Endothelial cell of umbilical vein (primary cell): ENCODE data around the gene COL23A1. TPM values are rescaled to one million over a fixed set of nuclear protein-coding genes. Genes with fewer than 3 reads are reported as not detected.

Experiments used
- BruUV-seq: library from RNA; stranded (reverse); fragments of 400-500 nt; replicated peaks from 2 replicates; lab custom pipeline; 2021; lab: Mats Ljungman, UMichigan
- CTCF ChIA-PET: fragments of 300-600, 350-600 bp; sonication (Branson Sonifier 250); formaldehyde crosslinking; loops from one replicate; lab custom pipeline; 2021; ENCODE audit warnings: antibody characterized with exemption, inconsistent platforms; lab: Charles Lee
- POLR2A ChIA-PET: fragments of 300-600, 350-600 bp; sonication (Branson Sonifier 250); formaldehyde crosslinking; loops from one replicate; lab custom pipeline; 2021; ENCODE audit warnings: antibody characterized with exemption, inconsistent platforms; lab: Charles Lee
- DNase-seq: peaks from one replicate; pipeline ENCODE4 v3.0.0-alpha.2; 2011; ENCODE audit warnings: low read depth, low spot score
- FAIRE-seq: peaks from 2 replicates; lab custom pipeline; 2011; peaks lifted over from hg19 to GRCh38; lab: Jason Lieb, UNC
- H2AFZ ChIP-seq: 2 replicates; pipeline ENCODE4 v1.6.0; 2012; ENCODE audit warnings: low read depth, low read length, control low read depth, inconsistent platforms
- H3K27ac ChIP-seq: 2 replicates; pipeline ENCODE4 v1.5.1; 2011; ENCODE audit warnings: low read depth, mild to moderate bottlenecking, control low read depth, low read length, moderate library complexity; ENCODE audit not compliant: insufficient read depth
- H3K27me3 ChIP-seq, 2 experiments: 2 replicates each; pipeline versions ENCODE4 v1.6.0 to v1.6.1; 2011; ENCODE audit warnings: low read length in 2 of 2, mixed read lengths in 1 of 2; ENCODE audit not compliant: control insufficient read depth in 2 of 2, insufficient read depth in 2 of 2
- H3K36me3 ChIP-seq, 2 experiments: 2 replicates in 1 of 2; 3 replicates in 1 of 2; pipeline ENCODE4 v1.5.1; 2011; ENCODE audit warnings: low read length in 2 of 2, mild to moderate bottlenecking in 1 of 2, moderate library complexity in 1 of 2; ENCODE audit not compliant: control insufficient read depth in 2 of 2, insufficient read depth in 2 of 2; ENCODE audit errors: extremely low read depth in 1 of 2
- H3K4me1 ChIP-seq: 3 replicates; pipeline ENCODE4 v1.5.1; 2011; ENCODE audit warnings: mild to moderate bottlenecking, low read length; ENCODE audit not compliant: control insufficient read depth, insufficient read depth; ENCODE audit errors: extremely low read depth
- H3K4me2 ChIP-seq: 2 replicates; pipeline ENCODE4 v1.6.1; 2011; ENCODE audit warnings: low read length, control low read depth, mixed read lengths; ENCODE audit not compliant: insufficient read depth
- H3K4me3 ChIP-seq, 3 experiments: fragments of 200-600 bp in 1 of 3; sonication (generic), shearing (Covaris generic) in 1 of 3; replicated peaks in 1 of 3; 2 replicates each; pipeline ENCODE4 v1.5.1; 2011 to 2016; ENCODE audit warnings: control low read depth in 3 of 3, low read length in 3 of 3, mild to moderate bottlenecking in 2 of 3, inconsistent platforms in 1 of 3, low read depth in 1 of 3, moderate library complexity in 1 of 3; ENCODE audit not compliant: insufficient read depth in 1 of 3
- H3K79me2 ChIP-seq: 2 replicates; pipeline ENCODE4 v1.6.0; 2012; ENCODE audit warnings: low read length, inconsistent platforms; ENCODE audit not compliant: control insufficient read depth, insufficient read depth
- H3K9ac ChIP-seq: replicated peaks from 2 replicates; pipeline ENCODE3; 2011; ENCODE audit warnings: low read length, control low read depth; ENCODE audit not compliant: insufficient read depth; ENCODE audit errors: extremely low read depth
- H3K9me1 ChIP-seq: replicated peaks from 3 replicates; pipeline ENCODE4 v1.6.0; 2011; ENCODE audit warnings: mild to moderate bottlenecking, low read length; ENCODE audit not compliant: control insufficient read depth, insufficient read depth; ENCODE audit errors: extremely low read depth
- H3K9me3 ChIP-seq: replicated peaks from 2 replicates; pipeline ENCODE4 v1.5.1; 2012; ENCODE audit warnings: low read length, inconsistent platforms; ENCODE audit not compliant: control insufficient read depth, insufficient read depth
- H4K20me1 ChIP-seq: replicated peaks from 2 replicates; pipeline ENCODE3; 2011; ENCODE audit warnings: mild to moderate bottlenecking, low read length; ENCODE audit not compliant: control insufficient read depth, insufficient read depth; ENCODE audit errors: extremely low read depth
- CTCF ChIP-seq, 2 donors: IDR thresholded peaks; 1 replicate in 1 of 2; 2 replicates in 1 of 2; pipeline ENCODE4 v1.5.1; 2011; ENCODE audit warnings: low read length in 2 of 2, mild to moderate bottlenecking in 2 of 2, moderate library complexity in 2 of 2, control low read depth in 1 of 2, inconsistent platforms in 1 of 2, low read depth in 1 of 2; ENCODE audit not compliant: insufficient read depth in 1 of 2; ENCODE audit errors: extremely low read depth in 1 of 2
- EZH2 ChIP-seq: IDR thresholded peaks from 2 replicates; pipeline ENCODE4 v1.6.1; 2012; ENCODE audit warnings: borderline replicate concordance, low read depth, mild to moderate bottlenecking, moderate library complexity, low read length, inconsistent platforms; ENCODE audit not compliant: severe bottlenecking
- FOS ChIP-seq: IDR thresholded peaks from 2 replicates; pipeline ENCODE4 v1.6.1; 2011; ENCODE audit warnings: mild to moderate bottlenecking, low read length, moderate library complexity, borderline replicate concordance; ENCODE audit not compliant: insufficient read depth
- GATA2 ChIP-seq: IDR thresholded peaks from 2 replicates; pipeline ENCODE4 v1.7.0; 2011; ENCODE audit warnings: low read depth, mild to moderate bottlenecking, moderate library complexity, mixed read lengths, low read length; ENCODE audit not compliant: insufficient read length, insufficient read depth
- JUN ChIP-seq: IDR thresholded peaks from 2 replicates; pipeline ENCODE4 v1.6.1; 2011; ENCODE audit warnings: borderline replicate concordance, low read depth; ENCODE audit not compliant: insufficient read length, insufficient read depth
- MAX ChIP-seq: IDR thresholded peaks from 2 replicates; pipeline ENCODE4 v1.6.1; 2011; ENCODE audit not compliant: insufficient read depth, insufficient read length
- MYC ChIP-seq: IDR thresholded peaks from one replicate; pipeline ENCODE4 v1.6.1; 2011; ENCODE audit warnings: mild to moderate bottlenecking, low read depth, low read length
- POLR2A ChIP-seq: IDR thresholded peaks from 2 replicates; pipeline ENCODE4 v1.6.1; 2012; ENCODE audit warnings: low read depth, mild to moderate bottlenecking, control low read depth, low read length
- POLR2AphosphoS5 ChIP-seq: IDR thresholded peaks from 2 replicates; pipeline ENCODE4 v1.6.1; 2012; ENCODE audit warnings: low read depth, mild to moderate bottlenecking, control low read depth, low read length, moderate library complexity; ENCODE audit not compliant: insufficient read depth
- dilution Hi-C: fragments of 300-500 bp; cut with MboI; formaldehyde crosslinking; loops from one replicate; pipeline ENCODE4 v1.15.0; 2019; ENCODE audit warnings: low sequenced_read_pairs; ENCODE audit not compliant: extremely low pct_ligation_motif_present
- intact Hi-C: fragments of 100-400 bp; cut with micrococcal nuclease; formaldehyde crosslinking; loops from one replicate; pipeline ENCODE4 v1.10.0; 2022
- polyA plus RNA-seq, 4 experiments: library from polyadenylated mRNA; depleted of rRNA in 3 of 4; stranded (reverse) in 3 of 4; unstranded in 1 of 4; fragments of >200 nt; gene quantifications; 2 replicates each; pipeline versions ENCODE4 v1.2.1 to v1.2.3, GENCODE V29; 2011 to 2012; ENCODE audit warnings: missing spikeins in 1 of 4
- total RNA-seq: library from RNA; stranded (reverse); gene quantifications from 2 replicates; pipeline ENCODE4 v1.2.3, GENCODE V29; 2021

COL23A1 gene
- total and polyA plus RNA-seq, 2 donors (not counting 3 experiments of a cell fraction or from before 2014, with no cell fraction given), result not detected

- Histone ChIP-seq H3K9me3 (no peaks in the 10 kb centered on the region), H4K20me1 (peaks cover 4% of the 10 kb centered on the region), H3K9me1 (no peaks in the 10 kb centered on the region), H3K27ac (no peak overlapping the region), H3K9ac (no peak overlapping the region), H3K4me1 (peaks cover 19% of the 10 kb centered on the region), H3K79me2 (peaks cover 45% of the 10 kb centered on the region), H3K4me2 (no peak overlapping the region), H2AFZ (no peak overlapping the region), H3K4me3 (no peak overlapping the region), H3K36me3 (peaks cover 34 to 67% of the 10 kb centered on the region in 2 experiments), H3K27me3 (no peaks in the 10 kb centered on the region)
- CTCF ChIA-PET, result no interaction called here
- TF ChIP-seq MYC (no peak), POLR2A (no peak), MAX (no peak), POLR2AphosphoS5 (no peak), GATA2 (no peak), CTCF (IDR thresholded peaks at IDR 0.05; ENCODE audit: extremely low read depth in 1 of 2, insufficient read depth in 1 of 2, low read depth in 1 of 2, low read length in 2 of 2) (no peak), JUN (no peak), FOS (no peak), EZH2 (no peak)
- intact Hi-C loops, result no loop called here
- DNase-seq (no peak), FAIRE-seq (no peak)
- BruUV-seq, result no TSS peak
- POLR2A ChIA-PET, result no interaction called here
- dilution Hi-C loops, result no loop called here
These were observed 380.1 kb downstream of the COL23A1 start for GRCh38 chr5:178210073-178210535.
